Hindlimb muscle (tissue), 1 donor: Measurements from ENCODE around the gene TJP3. TPM values are rescaled to one million over a fixed set of nuclear protein-coding genes. Genes with fewer than 3 reads are reported as not detected.
A peak's percentile ranks its signal among the peaks of the same experiment; 100 is the strongest.

Source experiments
- DNase-seq: peaks from one replicate; pipeline ENCODE4 v3.0.0-alpha.2; 2013
- polyA plus RNA-seq: library from polyadenylated mRNA; unstranded; fragments of 120-200 nt; gene quantifications from one replicate; pipeline ENCODE4 v1.2.1, GENCODE V29; 2013; ENCODE audit not compliant: insufficient read length

Gene TJP3
- polyA plus RNA-seq, 1 donor = not detected

DNA sequence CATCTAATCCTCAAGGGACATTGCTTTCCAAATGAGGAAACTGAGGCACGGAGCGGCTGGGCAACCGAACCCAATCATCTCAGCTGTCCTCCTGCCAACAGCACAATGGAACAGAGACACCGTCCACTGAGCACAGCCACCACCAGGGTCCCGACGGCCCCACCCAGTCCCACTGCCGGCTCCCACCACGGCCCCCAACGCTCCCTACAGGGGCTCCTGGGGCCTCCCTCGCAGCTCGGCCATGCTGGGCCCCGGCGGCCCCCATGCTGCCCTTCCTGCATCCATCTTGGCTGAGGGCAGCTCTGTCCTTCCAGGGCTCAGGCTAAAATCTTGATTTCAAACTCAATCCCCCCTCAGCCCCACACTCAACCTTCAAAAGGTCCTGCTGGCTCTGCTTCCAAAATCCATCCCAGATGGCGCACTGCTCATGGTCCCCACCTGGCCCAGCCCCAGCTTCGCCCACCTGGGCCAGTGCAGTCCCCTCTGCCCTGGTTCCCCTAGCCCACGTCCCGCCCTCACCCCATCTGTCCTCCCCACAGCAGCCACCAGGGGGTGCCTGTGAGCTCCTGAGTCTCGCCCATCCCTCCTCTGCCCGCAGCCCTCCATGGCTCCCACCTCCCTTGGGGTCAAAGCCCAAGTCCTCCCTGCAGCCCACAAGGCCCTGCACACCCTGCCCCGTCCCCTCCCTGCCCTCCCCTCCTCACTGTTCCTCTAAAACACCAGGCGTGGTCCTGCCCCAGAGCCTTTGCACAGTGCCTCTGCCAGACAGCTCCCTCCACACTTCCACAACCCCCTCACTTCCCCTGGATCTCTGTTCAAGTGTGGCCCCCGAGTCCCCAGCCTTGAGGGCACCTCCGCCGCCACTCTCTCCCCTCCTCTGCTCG, 15.8 kb upstream of the TJP3 start:
- DNase-seq = no peak

DNA sequence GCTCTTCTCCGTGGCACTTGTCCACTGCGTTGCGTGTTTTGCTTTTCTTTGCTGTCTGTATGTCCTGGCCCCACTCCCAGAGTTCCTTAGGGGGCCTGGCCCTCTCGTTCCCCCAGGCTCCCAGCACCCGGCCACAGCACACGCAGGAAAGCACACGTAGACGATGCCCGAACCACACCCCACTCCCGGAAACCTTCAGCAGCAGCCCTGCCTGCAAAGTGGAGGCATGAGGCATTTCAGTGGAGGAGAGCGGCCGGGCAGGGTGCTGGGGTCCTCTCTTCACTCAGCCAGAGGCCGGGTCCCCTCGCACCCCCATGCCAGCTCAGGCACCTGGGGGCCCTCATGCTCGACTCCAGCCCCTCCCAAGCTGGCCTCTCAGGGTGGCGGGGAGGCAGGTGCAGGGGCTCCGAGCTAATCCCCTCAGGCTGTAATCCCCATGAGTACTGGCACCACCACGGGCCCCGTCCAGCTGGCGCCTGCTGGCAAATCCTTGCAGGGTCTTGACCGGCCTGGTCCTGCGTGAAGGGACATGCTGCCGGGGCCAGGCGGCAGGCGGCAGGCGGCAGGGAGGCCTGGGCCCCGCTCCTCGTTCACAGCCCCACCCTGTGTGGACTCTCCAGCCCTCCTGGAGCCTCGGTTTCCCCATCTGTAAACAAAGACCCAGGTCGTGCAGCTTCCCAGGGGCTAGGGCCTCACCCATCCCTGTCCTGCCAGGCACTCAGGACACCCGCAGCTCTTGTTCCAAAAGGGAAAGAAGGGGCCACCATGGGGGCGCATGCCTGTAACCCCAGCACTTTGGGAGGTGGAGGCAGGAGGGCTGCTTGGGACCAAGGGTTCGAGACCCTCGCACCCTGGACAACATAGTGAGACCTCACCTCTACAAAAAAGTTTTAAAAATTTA, 14.9 kb upstream of the TJP3 start:
- DNase-seq = no peak

DNA sequence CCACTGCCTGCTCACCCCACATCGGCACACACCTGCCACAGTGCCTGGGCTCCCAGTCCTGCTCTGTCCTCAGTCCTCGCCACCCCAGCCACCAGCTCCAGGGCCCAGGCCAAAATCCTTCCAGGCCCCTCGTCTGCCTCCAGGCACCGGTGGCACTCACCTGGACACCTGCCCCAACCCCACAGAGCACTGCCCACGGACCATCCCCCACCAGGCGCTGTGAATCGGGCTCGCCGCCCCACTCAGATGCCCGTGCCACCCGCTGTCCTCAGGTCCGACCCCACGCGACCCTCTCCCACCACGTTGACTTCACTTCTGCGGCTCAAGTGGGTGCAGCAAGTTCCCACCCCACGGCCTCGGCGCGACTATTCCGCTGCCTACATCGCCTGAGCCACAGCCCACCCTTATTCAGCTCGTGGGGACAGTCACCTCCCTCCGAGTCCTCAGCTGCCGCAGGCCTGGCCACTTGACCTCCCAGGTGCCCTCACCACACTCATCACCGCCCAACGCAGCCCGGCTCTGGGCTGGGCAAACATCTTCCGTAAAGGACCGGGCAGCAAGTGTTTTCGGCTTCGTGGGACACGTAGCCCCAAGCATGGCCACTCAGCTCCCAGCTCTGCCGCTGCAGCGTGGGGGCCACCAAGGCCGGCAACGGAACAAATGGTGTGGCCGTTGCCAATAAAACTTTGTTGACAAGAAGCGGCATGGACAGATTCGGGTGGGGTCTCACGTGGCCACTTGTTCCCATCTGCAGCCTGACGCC, 13.6 kb upstream of the TJP3 start:
- no peak for DNase-seq

DNA sequence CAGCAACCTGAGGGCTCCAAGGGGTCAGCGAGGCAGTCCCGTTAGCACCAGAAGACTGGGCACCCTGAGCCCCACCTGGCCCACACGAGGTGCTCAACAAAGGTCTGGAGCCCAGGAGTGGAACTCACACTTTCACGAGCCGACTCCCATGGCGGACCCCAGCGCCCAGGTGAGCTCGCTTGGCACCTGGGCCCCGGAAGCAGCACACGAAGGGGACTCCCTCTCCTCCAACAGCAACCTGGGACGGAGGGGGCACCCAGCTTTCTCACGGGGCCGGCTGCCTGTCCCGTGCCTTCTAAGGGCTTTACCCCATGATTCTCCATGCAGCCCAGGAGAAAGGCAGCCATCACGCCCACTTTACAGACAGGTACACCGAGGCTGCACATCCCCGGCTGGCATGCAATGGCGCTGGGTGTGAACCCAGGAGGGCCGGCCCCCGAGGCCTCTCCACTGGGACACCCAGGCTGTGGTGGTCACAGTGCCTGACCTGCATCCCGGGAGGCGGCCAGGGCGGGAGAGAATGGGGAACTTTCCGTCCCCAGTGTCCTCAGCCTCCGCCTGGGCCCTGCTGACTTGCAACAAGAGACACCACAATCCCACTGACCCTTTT, 13.0 kb upstream of the TJP3 start:
- DNase-seq = no peak

DNA sequence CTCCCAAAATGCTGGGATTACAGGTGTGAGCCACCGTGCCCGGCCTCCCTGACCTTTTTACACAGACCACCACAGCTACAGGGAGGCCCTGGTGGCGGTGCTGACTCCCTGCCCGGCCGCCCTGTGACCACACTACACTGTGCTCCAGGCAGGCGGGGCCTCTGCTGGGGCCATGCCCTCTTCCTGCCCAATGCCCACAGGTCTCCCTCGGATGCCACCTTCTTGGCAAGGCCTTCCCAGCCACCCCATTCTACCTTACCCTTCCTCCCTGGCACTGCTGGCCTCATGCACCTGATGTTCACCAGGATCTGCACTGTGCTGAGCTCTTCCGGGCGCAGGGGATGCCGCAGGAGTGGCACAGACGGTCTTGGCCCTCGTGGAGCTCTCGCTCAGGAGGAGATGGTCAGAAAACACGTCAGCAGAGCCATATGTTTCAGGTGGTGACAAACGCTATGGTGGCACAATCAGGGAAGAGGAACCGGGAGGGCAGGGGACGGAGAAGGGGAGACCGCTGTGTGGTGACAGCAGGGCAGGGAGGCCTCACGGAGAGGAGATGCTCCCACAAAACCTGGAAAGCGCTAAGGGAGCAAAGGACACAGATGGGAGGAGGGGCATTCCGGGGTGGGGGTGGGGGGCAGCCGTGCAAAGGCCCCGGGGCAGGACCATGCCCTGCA, 12.1 kb upstream of the TJP3 start:
- no peak for DNase-seq

DNA sequence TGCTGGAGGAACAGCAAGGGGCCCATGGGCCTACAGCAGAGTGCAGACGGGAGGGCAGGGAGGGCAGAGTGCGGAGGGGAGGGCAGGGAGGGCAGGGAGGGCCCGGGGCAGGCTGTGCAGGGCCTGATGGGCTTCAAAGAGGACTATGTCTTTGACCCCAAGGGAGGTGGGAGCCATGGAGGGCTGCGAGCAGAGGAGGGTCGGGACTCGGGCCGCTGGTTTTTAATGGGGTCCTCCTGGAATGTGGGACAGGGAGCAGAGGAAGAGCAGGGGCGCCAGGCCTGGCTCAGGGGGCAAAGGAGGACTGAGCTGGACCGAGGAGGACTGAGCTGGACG, 11.6 kb upstream of the TJP3 start:
- no peak for DNase-seq

DNA sequence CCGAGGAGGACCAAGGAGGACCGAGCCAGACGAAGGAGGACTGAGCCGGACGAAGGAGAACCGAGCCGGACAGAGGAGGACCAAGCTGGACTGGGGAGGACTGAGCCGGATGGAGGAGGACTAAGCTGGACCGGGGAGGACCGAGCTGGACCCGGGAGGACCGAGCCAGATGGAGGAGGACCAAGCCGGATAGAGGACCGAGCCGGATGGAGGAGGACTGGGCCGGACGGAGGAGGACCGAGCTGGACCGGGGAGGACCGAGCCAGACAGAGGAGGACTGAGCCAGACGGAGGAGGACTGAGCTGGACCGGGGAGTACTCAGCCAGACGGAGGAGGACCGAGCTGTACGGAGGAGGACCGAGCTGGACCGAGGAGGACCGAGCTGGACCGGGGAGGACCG, 11.1 kb upstream of the TJP3 start:
- DNase-seq = no peak

DNA sequence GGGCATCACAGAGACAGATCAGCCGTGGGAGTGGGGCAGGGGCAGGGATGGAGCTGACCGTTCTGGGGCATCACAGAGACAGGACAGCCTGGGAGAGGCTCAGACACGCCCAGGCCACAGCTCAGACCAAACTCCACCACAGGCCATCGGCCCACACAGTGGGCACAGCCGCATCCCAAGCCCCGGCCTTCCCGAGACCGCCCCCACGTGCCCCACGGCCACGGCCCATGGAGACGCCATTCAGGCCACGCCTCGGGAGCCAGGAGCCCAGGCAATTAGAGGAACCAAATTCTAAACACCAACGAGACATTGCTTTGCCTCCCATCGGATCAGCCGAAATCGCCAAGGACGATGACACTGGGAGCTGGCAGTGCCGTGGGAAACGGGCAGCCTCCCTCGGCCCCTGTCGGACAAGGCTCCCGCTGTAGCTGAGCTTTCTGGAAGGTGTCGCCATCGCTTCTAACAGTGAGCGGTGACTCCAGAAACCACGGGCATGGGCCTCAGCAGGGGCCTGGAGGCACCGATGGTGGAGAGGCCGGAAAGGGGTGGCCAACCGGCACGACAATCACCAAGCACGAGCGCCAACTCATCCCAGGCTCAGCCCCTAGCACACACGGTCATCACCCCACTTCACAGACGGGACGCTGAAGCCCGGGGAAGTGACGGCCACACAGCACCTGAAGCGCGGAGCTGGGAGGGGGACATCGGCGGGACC, 10.4 kb upstream of the TJP3 start:
- no peak for DNase-seq

DNA sequence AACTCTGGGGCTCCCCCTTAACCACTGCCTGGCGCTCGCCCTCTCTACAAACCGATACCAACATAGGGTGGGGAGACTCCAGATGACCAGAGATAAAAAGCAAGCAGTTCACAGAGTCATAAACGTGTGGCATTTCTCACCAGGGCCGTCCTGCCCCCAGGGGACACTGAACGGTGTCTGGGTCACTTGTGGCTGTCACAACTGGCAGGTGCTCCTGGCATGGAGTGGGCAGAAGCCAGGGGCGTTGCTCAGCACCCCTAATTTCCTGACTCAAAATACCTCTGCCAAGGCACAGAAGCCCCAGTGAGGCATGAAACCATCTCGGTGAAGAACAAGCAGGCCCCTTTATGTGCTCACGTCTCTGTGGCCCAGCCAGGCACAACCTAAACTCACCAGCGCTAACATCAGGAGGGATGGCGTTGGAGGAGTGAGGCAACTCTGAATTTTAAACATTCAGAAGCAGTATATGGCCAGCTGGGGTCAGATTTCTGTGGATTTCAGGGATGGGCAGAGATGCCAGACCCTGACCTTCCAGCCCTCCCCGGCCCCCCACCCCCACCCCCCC, 9.7 kb upstream of the TJP3 start:
- DNase-seq = no peak

DNA sequence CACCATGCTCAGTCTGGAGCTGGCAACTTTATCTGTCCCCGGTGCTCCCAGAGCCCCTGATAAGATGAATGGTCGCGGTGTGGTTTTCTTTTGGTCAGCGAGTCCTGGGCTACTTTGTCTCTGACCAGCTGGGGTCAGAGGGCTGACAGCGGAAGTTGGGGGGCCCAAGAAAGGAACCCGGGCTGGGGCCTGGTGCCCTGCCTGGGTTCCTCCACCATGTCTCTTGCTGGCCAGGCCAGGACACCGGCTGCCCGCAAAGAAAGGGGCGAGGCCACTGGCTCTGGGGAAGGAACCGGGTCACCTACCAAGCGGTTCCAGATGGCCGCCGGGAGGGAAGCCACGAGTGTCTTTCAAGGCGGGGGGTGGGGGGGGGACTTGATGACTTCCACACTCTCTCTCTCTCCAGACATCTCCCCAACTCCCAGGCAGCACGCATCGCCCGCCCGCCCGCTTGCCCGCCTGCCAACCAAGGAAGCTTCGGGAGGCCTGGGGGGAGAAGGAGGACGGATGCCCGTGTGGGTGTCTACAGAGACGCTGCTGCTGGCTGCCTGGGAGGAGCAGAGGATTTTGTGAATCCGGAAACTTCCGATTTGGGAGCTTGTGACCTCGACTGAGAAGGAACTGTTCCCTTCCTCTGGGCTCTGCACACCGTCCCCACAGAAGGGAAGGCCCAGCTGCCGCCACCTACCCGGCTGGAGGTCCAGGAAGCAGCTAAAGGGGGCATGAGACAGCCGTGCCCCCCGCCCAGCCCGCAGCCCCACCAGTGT, 9.0 kb upstream of the TJP3 start:
- DNase-seq = peak; percentile 54

DNA sequence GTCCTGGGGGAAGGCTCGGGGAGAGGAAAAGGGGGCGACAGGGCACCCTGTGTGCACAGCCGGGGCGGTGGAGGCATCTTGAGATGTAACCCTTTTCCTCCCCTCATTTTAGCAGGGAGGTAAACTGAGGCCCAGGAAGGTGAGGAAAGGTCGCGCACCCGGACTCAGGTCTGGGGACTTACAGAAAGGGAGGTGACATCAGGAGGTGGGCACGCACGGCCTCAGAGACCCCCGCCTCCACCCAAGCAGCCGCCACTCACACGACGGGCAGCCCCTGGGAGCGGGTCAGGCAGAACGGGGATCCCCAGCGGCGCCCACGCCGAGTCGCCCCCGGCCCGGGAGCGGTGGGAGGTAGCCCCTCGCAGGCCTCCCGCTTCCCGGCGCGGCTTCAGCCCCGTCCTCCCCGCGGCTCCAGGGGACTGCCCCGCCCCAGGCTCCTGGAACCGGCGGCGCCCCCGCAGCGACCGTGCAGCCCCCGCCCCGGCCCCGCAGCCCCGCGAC, 8.4 kb upstream of the TJP3 start:
- DNase-seq = no peak

DNA sequence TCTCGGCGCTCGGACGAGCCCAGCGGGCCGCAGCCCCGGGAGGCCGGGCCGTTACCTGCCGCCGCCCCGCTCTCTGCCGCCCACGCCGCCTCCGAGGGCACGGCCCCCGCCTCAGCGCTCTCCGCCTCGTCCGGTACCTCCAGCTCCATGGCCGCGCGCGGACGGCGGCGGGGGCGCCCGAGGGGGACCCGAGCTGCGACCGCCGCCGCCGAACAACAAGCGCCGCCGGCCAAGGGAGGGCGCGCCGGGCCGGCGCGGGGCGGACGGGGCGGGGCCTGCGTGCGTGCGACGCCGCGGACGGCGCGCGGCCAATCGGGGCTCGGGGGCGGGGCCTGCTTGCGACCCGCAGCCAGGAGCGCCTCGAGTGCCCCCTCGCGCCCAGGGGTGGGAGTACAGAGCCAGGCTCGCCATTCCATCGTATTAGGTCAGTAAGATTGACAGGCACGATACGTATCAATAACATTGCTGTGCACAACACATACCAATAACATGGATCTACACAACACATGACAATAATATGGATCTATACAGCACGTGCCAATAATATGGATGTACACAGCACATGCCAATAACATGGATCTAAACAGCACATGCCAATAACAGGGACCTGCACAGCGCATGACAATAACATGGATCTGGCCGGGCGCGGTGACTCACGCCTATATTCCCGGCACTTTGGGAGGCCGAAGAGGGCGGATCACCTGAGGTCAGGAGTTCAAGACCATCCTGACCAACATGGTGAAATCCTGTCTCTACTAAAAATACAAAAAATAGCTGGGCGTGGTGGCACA, 7.7 kb upstream of the TJP3 start, which contains the start of gene PIP5K1C:
Gene PIP5K1C (minus strand): TSS at position 227 of the 791 bp plus-strand sequence. CDS start 78 bp downstream, at position 149.
- DNase-seq = peak; percentile 92

DNA sequence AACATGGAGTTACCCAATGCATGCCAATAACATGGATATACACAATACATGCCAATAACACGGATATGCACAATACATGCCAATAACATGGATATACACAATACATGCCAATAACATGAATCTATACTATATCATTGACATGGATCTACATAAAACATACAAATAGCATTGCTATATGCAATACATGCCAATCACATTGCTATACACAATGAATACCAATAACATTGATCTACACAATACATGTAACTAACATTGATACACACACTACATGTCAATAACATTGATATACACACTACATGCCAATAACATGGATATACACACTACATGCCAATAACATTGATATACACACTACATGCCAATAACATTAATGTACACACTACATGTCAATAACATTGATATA, 7.0 kb upstream of the TJP3 start:
- no peak for DNase-seq

DNA sequence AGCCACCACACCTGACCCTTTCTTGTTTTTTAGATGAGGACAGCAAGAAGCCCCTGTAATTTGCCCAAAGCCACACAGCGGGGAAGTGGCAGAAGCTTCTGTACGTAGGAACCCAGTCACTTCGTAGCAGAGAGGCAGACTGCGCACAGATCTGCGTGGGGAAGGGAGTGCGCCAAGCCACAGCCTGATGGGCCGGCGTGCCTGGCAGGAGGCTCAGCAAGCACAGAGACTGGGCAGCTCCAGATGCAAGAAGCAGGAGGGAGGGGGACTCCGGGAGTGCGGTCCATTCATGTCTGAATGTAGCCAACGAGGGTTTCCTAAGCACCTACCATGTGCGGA, 347 bp upstream of the TJP3 start:
- DNase-seq = no peak

DNA sequence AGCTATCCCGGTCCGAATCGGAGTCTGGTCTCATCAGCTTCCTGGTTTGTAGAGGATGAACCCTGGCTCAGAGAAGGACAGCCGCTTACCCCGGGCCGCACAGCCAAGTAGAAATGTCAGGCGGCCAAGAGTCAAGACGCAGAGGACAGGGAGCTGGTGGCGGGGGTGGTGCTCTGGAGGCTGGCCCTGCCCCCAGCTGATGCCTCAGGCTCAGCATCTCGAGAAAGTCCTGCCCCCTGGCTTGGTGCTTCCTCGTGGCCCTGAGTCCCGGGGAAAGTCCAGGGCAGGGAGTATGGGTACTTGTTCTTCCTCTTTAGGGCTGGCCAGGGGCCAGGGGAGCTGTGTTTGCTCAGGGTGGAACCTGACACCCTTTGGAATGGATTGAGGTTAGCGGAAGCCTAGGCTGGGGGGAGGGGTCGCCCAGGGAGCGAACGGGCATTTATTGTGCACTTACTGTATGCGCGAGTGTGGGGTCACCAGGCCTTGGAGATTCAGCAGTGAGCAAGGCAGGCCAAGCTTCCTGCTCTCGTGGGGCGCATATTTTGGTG, 2.2 kb downstream of the TJP3 start:
- no peak for DNase-seq

DNA sequence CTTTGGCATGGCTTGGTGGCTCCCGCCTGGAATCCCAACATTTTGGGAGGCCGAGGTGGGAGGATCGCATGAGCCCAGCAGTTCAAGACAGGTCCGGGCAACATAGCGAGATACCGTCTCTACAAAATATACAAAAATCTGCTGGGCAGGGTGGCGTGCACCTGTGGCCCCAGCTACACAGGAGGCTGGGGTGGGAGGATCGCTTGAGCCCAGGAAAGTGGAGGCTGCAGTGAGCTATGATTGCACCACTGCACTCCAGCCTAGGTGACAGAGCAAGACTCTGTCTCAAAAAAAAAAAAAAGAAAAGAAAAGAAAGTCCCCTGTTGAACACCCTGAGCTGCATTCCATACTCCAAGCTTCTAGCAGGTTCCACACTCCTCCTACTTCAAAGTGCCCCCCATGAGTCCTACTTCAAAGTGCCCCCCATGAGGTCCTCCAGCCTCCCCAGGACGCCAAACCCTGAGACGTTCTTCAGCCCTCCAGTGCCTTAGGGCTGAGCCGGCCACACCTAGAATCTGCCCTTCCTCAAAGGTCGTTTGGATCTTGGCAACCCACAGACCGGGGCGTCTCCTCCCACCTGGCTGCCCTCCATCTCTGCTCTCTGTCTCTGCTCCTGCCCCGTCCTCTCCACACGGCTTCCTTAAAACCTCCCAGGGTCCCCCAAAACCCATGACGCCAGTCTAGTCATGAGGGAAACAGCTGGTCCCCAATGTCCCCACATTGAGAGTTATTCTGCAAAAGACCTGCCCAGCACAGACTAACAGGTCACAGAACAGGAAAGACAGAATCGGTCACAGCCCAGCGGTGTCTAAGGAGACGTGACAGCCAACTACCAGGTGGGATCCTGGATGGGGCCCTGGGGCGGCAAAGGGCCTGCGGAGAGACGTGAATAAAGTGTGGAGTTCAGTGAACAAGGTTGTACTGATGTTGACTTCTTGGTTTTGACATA, 4.8 kb downstream of the TJP3 start:
- DNase-seq = no peak

DNA sequence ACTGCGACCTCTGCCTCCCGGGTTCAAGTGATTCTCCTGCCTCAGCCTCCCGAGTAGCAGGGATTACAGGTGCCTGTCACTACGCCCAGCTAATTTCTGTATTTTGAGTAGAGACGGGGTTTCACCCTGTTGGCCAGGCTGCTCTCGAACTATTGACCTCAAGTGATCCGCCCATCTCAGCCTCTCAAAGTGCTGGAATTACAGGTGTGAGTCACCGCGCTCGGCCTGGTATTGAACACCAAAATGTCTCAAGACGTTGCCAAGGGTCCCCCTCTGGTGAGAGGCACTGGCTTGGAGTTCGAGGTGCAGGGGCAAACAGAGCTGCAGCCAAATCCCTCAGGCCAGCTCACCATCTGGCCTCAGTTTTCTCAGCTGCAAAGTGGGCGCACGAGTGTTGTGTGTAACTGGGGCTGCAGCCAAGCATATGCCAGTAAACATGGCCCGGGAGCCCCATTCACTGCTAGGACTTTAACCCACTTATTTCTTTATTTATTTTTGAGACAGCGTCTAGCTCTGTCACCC, 8.0 kb downstream of the TJP3 start:
- DNase-seq = no peak
